Thyroid gland (tissue), 4 donors: ENCODE results near the gene HES4. TPM values are rescaled to one million over a fixed set of nuclear protein-coding genes. Genes with fewer than 3 reads are reported as not detected.

ENCODE experiments used
- DNase-seq, 2 donors: peaks; one replicate each; pipeline ENCODE4 v3.0.0-alpha.2; 2019
- H3K27ac ChIP-seq, 3 donors: fragments of 200-600 bp; sonication (generic); 1 replicate in 2 of 3; 2 replicates in 1 of 3; pipeline ENCODE4 v1.5.1; 2016 to 2019; ENCODE audit warnings: mild to moderate bottlenecking in 1 of 3, moderate library complexity in 1 of 3
- H3K27me3 ChIP-seq: fragments of 200-600 bp; sonication (generic); one replicate; pipeline ENCODE4 v1.5.1; 2019
- H3K36me3 ChIP-seq, 2 donors: fragments of 200-600 bp; sonication (generic); one replicate each; pipeline ENCODE4 v1.5.1; 2016 to 2019
- H3K4me1 ChIP-seq, 2 donors: fragments of 200-600 bp; sonication (generic); one replicate each; pipeline ENCODE4 v1.5.1; 2017 to 2019
- H3K4me3 ChIP-seq, 3 donors: fragments of 200-600 bp; sonication (generic); replicated peaks in 1 of 3; 1 replicate in 2 of 3; 2 replicates in 1 of 3; pipeline ENCODE4 v1.5.1; 2016; ENCODE audit warnings: mild to moderate bottlenecking in 1 of 3
- H3K9me3 ChIP-seq: fragments of 200-600 bp; sonication (generic); one replicate; pipeline ENCODE4 v1.5.1; 2017
- POLR2A ChIP-seq, 2 donors: fragments of 450-650 bp; IDR thresholded peaks; one replicate each; pipeline ENCODE4 v1.6.1; 2017; ENCODE audit warnings: antibody characterized with exemption in 2 of 2, mild to moderate bottlenecking in 2 of 2, moderate library complexity in 1 of 2
- whole genome bisulfite sequencing, 2 donors: methylation state at CpG; one replicate each; pipeline ENCODE4 v1.1.5; 2017; 5-methylcytosine and 5-hydroxymethylcytosine counted together
- intact Hi-C: fragments of 100-400 bp; cut with DNase I; formaldehyde crosslinking; loops from one replicate; pipeline ENCODE4 v1.15.1; 2023
- total RNA-seq, 4 donors: library from RNA; depleted of rRNA; stranded (reverse); fragments of >200 nt; gene quantifications; one replicate each; pipeline ENCODE4 v1.2.3, GENCODE V29; 2016
- TF ChIP-seq, protein P1 (sequence below), 6 experiments: fragments of 200-600 bp in 3 of 6; fragments of 450-650 bp in 3 of 6; sonication (generic) in 3 of 6; IDR thresholded peaks; one replicate each; pipeline ENCODE4 v1.5.1; 2016 to 2019; ENCODE audit warnings: antibody characterized with exemption in 6 of 6, mild to moderate bottlenecking in 2 of 6, inconsistent platforms in 1 of 6, moderate library complexity in 1 of 6

The HES4 gene
- total RNA-seq, 4 donors from 2014 or later = 5.0 to 29.2 (median 18.6) TPM

DNA sequence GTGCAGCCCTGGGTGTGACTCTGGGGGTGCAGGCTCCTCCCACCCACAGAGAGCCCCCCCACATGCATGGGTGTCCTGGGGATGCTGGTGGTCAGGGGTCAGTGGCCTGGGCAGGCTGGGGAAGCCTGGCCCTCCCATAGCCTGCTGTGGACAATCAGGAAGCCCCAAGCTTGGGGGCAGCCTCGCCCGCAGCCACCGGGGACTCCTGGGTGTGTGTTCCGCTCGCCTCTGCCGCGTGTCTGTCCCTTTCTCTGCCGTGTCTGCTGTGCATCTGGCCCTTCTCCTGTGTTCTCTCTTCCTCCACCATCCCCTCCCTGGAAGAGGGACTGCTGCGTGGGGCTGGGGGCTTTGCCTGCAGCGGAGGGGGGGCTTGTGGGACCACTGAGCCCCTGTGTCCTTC lies 42.9 kb upstream of the HES4 start:
- Histone ChIP-seq H3K4me3 (no peak overlapping the region), H3K4me1 (peaks cover 8 to 14% of the 10 kb centered on the region in 2 donors), H3K27me3 (no peaks in the 10 kb centered on the region), H3K36me3 (peaks cover 23% of the 10 kb centered on the region in 2 donors), H3K9me3 (no peaks in the 10 kb centered on the region), H3K27ac (no peak overlapping the region)
- 87 to 100% methylated on average over 2 to 3 of the region's 10 CpGs for WGBS, 2 donors
- intact Hi-C loops = no loop called here
- no peak for DNase-seq
- TF ChIP-seq, protein P1, sequence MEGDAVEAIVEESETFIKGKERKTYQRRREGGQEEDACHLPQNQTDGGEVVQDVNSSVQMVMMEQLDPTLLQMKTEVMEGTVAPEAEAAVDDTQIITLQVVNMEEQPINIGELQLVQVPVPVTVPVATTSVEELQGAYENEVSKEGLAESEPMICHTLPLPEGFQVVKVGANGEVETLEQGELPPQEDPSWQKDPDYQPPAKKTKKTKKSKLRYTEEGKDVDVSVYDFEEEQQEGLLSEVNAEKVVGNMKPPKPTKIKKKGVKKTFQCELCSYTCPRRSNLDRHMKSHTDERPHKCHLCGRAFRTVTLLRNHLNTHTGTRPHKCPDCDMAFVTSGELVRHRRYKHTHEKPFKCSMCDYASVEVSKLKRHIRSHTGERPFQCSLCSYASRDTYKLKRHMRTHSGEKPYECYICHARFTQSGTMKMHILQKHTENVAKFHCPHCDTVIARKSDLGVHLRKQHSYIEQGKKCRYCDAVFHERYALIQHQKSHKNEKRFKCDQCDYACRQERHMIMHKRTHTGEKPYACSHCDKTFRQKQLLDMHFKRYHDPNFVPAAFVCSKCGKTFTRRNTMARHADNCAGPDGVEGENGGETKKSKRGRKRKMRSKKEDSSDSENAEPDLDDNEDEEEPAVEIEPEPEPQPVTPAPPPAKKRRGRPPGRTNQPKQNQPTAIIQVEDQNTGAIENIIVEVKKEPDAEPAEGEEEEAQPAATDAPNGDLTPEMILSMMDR (IDR thresholded peaks at IDR 0.05) = no peak
- TF ChIP-seq POLR2A (IDR thresholded peaks at IDR 0.05) = no peak

DNA sequence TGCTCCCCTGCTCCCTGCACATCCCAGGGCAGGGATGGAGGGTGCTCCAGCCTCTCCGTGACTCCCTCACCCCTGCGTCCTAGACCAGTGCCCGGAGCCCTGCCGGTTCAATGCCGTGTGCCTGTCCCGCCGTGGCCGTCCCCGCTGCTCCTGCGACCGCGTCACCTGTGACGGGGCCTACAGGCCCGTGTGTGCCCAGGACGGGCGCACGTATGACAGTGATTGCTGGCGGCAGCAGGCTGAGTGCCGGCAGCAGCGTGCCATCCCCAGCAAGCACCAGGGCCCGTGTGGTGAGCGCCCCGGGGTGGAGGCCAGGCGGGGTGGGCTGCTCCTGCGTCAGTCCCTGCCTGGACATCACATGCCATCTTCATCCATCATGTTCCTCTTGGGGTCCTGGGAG lies 42.0 kb upstream of the HES4 start:
- Histone ChIP-seq H3K27me3 (no peaks in the 10 kb centered on the region), H3K36me3 (peaks cover 13 to 14% of the 10 kb centered on the region in 2 donors), H3K9me3 (no peaks in the 10 kb centered on the region), H3K4me3 (no peak overlapping the region), H3K4me1 (peaks cover 8 to 14% of the 10 kb centered on the region in 2 donors), H3K27ac (no peak overlapping the region)
- TF ChIP-seq, protein P1 (IDR thresholded peaks at IDR 0.05) = no peak
- no peak for TF ChIP-seq POLR2A (IDR thresholded peaks at IDR 0.05)
- WGBS, 2 donors = 97% methylated on average over 11 to 21 of the region's 25 CpGs
- intact Hi-C loops = no loop called here
- DNase-seq = no peak

DNA sequence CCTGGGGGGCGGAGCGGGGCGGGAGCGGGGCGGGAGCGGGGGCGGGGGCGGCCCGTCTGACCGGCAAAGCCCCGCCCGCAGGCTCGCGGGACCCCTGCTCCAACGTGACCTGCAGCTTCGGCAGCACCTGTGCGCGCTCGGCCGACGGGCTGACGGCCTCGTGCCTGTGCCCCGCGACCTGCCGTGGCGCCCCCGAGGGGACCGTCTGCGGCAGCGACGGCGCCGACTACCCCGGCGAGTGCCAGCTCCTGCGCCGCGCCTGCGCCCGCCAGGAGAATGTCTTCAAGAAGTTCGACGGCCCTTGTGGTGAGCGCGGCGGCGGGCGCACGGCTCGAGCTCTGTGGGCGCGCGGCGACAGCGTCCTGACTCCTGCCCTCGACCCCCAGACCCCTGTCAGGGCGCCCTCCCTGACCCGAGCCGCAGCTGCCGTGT lies 41.2 kb upstream of the HES4 start:
- H3K9me3 ChIP-seq = no peaks in the 10 kb centered on the region
- peaks cover 6% of the 10 kb centered on the region in 2 donors for H3K36me3 ChIP-seq
- no peak for TF ChIP-seq POLR2A (IDR thresholded peaks at IDR 0.05)
- TF ChIP-seq, protein P1 (IDR thresholded peaks at IDR 0.05) = no peak
- WGBS, 2 donors = 31 to 63% methylated on average over 16 to 23 of the region's 60 CpGs
- intact Hi-C loops = no loop called here
- no peak overlapping the region for H3K27ac ChIP-seq
- DNase-seq = no peak
- H3K4me3 ChIP-seq = no peak overlapping the region
- peaks cover 8 to 14% of the 10 kb centered on the region in 2 donors for H3K4me1 ChIP-seq
- H3K27me3 ChIP-seq = no peaks in the 10 kb centered on the region

DNA sequence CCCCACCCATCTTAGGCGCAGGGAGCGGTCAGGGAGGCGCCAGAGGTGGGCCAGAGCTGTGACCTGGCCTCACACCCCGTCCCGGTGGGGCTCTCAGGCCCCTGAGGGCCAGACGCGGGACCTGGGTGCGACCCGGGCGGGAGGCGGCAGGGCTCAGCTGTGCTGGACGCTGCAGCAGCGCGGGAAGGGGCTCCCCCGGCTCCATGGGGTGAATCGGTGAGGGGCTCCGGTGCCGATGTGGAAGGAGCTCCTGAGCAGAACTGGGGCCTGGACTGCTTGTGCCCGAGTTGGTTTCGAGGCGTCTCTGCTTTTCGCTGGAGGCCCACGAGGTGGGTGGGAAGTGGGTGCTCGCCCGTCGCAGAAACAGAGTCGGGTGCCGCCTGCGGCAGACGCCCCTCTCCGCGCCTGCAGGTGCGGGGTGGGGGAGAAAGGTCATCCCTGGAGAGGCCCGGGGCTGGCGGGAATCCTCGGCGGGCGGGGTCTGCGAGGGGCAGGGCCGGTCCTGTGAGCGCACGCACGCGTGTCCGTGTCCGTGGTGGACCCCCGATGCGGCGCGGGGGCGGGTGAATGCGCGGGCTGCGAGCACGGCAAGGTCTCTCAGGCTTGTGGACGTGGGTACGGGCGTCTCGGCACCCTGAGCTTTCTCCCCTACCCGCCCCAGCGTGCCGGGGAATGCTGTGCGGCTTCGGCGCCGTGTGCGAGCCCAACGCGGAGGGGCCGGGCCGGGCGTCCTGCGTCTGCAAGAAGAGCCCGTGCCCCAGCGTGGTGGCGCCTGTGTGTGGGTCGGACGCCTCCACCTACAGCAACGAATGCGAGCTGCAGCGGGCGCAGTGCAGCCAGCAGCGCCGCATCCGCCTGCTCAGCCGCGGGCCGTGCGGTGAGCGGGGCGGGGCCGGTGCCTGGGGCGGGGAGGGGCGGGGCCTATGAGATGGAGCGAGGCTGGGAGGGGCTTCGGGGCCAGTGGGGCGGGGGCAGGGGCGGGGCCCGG lies 40.4 kb upstream of the HES4 start:
- H3K27ac ChIP-seq = no peak overlapping the region
- H3K9me3 ChIP-seq = no peaks in the 10 kb centered on the region
- H3K4me1 ChIP-seq = peaks cover 8 to 14% of the 10 kb centered on the region in 2 donors
- TF ChIP-seq, protein P1 (IDR thresholded peaks at IDR 0.05) = no peak
- peak in 1 of 2 donors; percentile 7 for TF ChIP-seq POLR2A (IDR thresholded peaks at IDR 0.05)
- no peaks in the 10 kb centered on the region for H3K27me3 ChIP-seq
- H3K36me3 ChIP-seq = peaks cover 5% of the 10 kb centered on the region in 2 donors
- H3K4me3 ChIP-seq = peak overlapping the region in 1 of 3 donors; percentile 25
- peak; percentile 63 to 68 for DNase-seq
- 13 to 35% methylated on average over 18 to 25 of the region's 99 CpGs for WGBS, 2 donors
- intact Hi-C loops = no loop called here
